Osteocyte (in vitro differentiated cells): ENCODE measurements around the gene LRRC8D. TPM values are rescaled to one million over a fixed set of nuclear protein-coding genes. Genes with fewer than 3 reads are reported as not detected.

Source experiments
- DNase-seq: peaks from one replicate; pipeline ENCODE4 v3.0.0; 2021; ENCODE audit warnings: mixed read lengths; ENCODE audit not compliant: unreplicated experiment; ENCODE audit errors: extremely low spot score
- H3K27ac Mint-ChIP-seq: one replicate; pipeline ENCODE4 v1.8.0; 2021; ENCODE audit warnings: mild to moderate bottlenecking, mixed read lengths; ENCODE audit not compliant: unreplicated experiment
- H3K27me3 Mint-ChIP-seq: one replicate; pipeline ENCODE4 v1.8.0; 2021; ENCODE audit warnings: mixed read lengths; ENCODE audit not compliant: unreplicated experiment
- H3K36me3 Mint-ChIP-seq: one replicate; pipeline ENCODE4 v1.8.0; 2021; ENCODE audit warnings: mixed read lengths; ENCODE audit not compliant: unreplicated experiment
- H3K4me1 Mint-ChIP-seq: one replicate; pipeline ENCODE4 v1.8.0; 2021; ENCODE audit warnings: mixed read lengths; ENCODE audit not compliant: unreplicated experiment
- H3K4me3 Mint-ChIP-seq: one replicate; pipeline ENCODE4 v1.8.0; 2021; ENCODE audit warnings: mild to moderate bottlenecking, moderate library complexity, mixed read lengths; ENCODE audit not compliant: unreplicated experiment
- H3K9me3 Mint-ChIP-seq: one replicate; pipeline ENCODE4 v1.8.0; 2021; ENCODE audit warnings: mixed read lengths; ENCODE audit not compliant: unreplicated experiment
- total RNA-seq: library from RNA; stranded (reverse); gene quantifications from 2 replicates; pipeline ENCODE4 v1.2.1, GENCODE V29; 2021
- TF ChIP-seq, protein P1 (sequence below): fragments of 200-600 bp; sonication (generic); IDR thresholded peaks from 2 replicates; pipeline ENCODE4 v1.5.0; 2021; ENCODE audit warnings: antibody characterized with exemption, mild to moderate bottlenecking, moderate library complexity

LRRC8D gene
- total RNA-seq, 1 donor from 2014 or later: 20.4 TPM

GRCh38 chr1:89903550-89903949 lies 82.7 kb downstream of the LRRC8D start:
- TF ChIP-seq, protein P1, sequence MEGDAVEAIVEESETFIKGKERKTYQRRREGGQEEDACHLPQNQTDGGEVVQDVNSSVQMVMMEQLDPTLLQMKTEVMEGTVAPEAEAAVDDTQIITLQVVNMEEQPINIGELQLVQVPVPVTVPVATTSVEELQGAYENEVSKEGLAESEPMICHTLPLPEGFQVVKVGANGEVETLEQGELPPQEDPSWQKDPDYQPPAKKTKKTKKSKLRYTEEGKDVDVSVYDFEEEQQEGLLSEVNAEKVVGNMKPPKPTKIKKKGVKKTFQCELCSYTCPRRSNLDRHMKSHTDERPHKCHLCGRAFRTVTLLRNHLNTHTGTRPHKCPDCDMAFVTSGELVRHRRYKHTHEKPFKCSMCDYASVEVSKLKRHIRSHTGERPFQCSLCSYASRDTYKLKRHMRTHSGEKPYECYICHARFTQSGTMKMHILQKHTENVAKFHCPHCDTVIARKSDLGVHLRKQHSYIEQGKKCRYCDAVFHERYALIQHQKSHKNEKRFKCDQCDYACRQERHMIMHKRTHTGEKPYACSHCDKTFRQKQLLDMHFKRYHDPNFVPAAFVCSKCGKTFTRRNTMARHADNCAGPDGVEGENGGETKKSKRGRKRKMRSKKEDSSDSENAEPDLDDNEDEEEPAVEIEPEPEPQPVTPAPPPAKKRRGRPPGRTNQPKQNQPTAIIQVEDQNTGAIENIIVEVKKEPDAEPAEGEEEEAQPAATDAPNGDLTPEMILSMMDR: no peak
- no peaks in the 10 kb centered on the region for H3K36me3 Mint-ChIP-seq
- no peaks in the 10 kb centered on the region for H3K9me3 Mint-ChIP-seq
- DNase-seq: no peak
- no peaks in the 10 kb centered on the region for H3K27me3 Mint-ChIP-seq
- H3K27ac Mint-ChIP-seq: peak overlapping the region; percentile 91
- H3K4me3 Mint-ChIP-seq: no peak overlapping the region
- peaks cover 52% of the 10 kb centered on the region for H3K4me1 Mint-ChIP-seq

GRCh38 chr1:89904219-89904980 lies 83.6 kb downstream of the LRRC8D start:
- H3K4me1 Mint-ChIP-seq: peaks cover 60% of the 10 kb centered on the region
- H3K4me3 Mint-ChIP-seq: no peak overlapping the region
- no peaks in the 10 kb centered on the region for H3K27me3 Mint-ChIP-seq
- H3K36me3 Mint-ChIP-seq: no peaks in the 10 kb centered on the region
- TF ChIP-seq, protein P1: no peak
- no peak for DNase-seq
- H3K9me3 Mint-ChIP-seq: no peaks in the 10 kb centered on the region
- peak overlapping the region; percentile 91 for H3K27ac Mint-ChIP-seq

DNA sequence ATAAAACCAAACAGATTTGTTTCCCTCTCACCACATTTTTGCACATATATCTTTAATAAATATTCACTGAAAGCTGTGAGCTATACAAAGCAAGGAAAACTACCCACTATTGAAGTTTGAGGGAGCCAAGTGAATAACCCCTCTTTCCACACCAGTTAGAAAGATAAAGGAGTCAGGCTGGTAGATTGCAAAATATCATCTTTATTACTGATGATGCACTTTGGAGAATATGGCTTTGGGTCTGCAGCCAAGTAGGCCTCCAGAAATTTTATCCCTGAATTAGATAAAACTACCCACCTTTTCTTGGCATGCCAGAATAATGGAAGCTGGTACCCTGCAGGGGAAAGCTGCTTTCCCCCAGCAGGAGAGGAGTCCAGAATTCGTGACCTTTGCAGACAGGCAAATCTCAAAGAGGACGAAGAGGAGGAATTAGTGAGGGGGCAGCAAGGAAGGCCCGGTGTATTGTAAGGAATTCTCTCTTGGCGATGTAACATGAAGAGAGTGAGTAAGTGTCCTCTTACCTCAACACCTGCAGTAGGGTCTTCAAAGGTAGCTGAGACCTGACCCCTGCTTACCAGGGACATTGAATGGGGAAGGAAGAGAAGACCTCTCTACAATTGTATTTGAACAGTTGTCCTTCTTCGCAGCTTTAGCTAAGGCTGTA lies 84.7 kb downstream of the LRRC8D start:
- Mint-ChIP-seq H3K9me3 (no peaks in the 10 kb centered on the region), H3K4me3 (no peak overlapping the region), H3K4me1 (peaks cover 68% of the 10 kb centered on the region), H3K27me3 (no peaks in the 10 kb centered on the region), H3K36me3 (no peaks in the 10 kb centered on the region), H3K27ac (peak overlapping the region; percentile 97)
- TF ChIP-seq, protein P1: no peak
- DNase-seq: no peak

GRCh38 chr1:89906088-89906487 lies 85.3 kb downstream of the LRRC8D start:
- H3K27me3 Mint-ChIP-seq: no peaks in the 10 kb centered on the region
- H3K4me3 Mint-ChIP-seq: no peak overlapping the region
- peak overlapping the region; percentile 97 for H3K27ac Mint-ChIP-seq
- H3K4me1 Mint-ChIP-seq: peaks cover 73% of the 10 kb centered on the region
- H3K9me3 Mint-ChIP-seq: no peaks in the 10 kb centered on the region
- no peaks in the 10 kb centered on the region for H3K36me3 Mint-ChIP-seq
- no peak for DNase-seq
- TF ChIP-seq, protein P1: no peak

GRCh38 chr1:89907727-89908212 lies 86.9 kb downstream of the LRRC8D start:
- H3K9me3 Mint-ChIP-seq: no peaks in the 10 kb centered on the region
- TF ChIP-seq, protein P1: no peak
- peak overlapping the region; percentile 97 for H3K27ac Mint-ChIP-seq
- H3K4me3 Mint-ChIP-seq: no peak overlapping the region
- H3K36me3 Mint-ChIP-seq: no peaks in the 10 kb centered on the region
- H3K4me1 Mint-ChIP-seq: peaks cover 88% of the 10 kb centered on the region
- H3K27me3 Mint-ChIP-seq: no peaks in the 10 kb centered on the region
- no peak for DNase-seq
